HG03064 (cell line): ENCODE measurements around the gene UBE2O.
"Not testable (repeated sequence)": the region's sequence is repeated elsewhere in the genome, so short reads cannot be mapped to it uniquely, and the experiment has no call there.

Experiments used
- ATAC-seq: cut with Tn5 transposase; IDR thresholded peaks from one replicate; pipeline ENCODE4 v1.9.1; 2021; ENCODE audit warnings: low read depth; ENCODE audit not compliant: unreplicated experiment

Gene UBE2O

DNA sequence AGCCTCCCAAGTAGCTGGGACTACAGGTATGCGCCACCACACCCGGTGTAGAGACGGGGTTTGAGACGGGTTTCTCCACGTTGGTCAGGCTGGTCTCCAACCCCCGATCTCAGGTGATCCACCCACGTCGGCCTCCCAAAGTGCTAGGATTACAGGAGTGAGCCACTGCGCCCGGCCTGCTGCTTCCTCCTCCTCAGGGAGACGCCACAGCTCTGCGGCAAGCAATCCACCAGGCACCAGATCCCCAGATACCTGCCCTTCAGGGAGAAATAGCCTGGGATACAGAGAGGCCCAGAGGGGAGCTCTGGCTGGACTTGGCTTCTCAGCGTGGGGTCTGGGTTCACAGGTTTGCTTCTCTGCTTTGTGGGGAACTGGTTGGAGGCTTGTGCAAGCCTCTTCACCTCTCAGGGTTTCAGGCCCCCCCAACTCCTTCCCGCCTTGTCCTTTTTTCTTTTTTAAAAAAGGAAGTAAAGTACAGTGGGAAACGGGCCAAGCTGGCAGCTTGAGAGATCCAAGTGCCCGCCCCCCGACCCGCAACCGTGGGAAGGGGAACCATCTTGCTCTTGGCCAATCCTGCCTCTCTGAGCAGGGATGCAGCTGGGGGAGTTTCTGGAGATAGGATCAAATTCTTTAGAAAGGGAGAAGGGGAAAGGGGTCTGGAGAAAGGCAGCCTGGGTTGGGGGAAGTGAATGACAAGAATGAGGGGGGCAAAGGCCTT lies 71.2 kb downstream of the UBE2O start:
- ATAC-seq = no peak

DNA sequence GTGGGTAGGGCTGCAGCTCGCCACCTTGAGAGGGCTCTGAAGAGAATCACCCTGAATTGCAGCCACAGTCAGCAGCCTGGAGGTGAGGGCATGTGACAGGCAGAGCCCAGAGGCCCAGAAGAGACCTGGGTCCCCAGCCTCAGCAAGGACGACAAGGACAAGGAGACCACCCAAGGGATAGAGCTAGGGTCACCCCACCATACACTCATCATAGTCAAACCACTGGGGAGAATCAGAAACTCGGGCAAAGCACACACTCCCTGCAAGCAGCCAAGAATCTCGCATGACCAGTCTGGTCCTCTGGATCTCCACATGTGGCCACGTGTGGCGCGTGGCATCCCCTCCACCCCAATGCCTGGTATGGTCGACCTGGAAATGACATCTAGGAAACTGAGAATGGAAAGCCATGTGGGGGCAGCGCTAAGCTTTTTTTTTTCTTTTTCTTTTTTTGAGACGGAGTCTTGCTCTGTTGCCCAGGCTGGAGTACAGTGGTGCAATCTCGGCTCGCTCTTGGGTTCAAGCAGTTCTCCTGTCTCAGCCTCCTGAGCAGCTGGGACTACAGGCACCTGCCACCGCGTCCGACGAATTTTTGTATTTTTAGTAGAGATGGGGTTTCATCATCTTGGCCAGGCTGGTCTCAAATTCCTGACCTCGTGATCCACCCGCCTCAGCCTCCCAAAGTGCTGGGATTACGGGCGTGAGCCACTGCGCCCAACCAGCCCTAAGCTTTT lies 73.1 kb downstream of the UBE2O start:
- ATAC-seq = no peak

DNA sequence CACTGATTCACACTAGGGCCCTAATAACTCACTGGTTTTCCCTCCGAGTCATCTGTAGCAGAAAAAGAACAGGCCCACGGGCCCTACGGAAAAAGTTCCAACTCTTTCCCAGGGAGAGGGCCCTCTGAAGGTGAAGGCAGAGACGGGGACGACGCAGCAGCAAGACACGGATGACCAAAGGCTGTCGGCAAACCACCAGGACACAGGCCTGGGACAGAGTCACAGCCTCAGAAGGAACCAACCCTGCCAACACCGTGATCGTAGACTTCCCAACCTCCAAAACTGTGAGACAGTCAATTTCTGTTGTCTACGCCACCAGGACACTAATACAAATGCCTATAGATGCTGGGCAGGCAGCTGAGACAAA lies 73.7 kb downstream of the UBE2O start:
- no peak for ATAC-seq

DNA sequence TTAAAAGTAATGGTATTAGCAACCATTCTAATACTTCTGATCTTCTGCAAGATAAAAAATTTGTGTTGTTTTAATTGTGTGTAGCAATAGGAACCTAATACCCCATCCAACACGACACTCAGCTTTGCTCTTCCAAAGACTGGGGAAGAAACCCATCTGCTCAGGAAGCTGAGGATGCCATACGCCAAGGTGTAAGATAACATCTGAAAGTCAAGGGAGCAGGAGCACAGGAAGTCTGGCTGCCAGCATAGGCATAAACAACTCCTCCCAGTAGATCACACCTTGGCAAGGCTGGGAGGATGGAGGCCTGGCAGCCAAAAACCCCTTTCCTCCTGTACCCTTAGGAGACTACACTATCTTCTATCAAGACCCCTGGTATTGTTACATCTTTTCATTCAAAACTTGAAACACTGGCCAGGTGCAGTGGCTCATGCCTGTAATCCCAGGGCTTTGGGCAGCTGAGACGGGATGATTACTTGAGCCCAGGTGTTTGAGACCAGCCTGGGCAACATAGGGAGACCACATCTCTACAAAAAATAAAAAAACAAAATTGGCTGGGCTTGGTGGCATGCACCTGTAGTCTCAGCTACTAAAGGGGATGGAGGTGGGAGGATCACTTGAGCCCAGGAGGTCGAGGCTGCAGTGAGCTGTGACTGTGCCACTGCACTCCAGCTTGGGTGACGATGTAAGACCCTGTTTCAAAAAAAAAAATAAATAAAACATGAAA lies 74.2 kb downstream of the UBE2O start:
- no peak for ATAC-seq

DNA sequence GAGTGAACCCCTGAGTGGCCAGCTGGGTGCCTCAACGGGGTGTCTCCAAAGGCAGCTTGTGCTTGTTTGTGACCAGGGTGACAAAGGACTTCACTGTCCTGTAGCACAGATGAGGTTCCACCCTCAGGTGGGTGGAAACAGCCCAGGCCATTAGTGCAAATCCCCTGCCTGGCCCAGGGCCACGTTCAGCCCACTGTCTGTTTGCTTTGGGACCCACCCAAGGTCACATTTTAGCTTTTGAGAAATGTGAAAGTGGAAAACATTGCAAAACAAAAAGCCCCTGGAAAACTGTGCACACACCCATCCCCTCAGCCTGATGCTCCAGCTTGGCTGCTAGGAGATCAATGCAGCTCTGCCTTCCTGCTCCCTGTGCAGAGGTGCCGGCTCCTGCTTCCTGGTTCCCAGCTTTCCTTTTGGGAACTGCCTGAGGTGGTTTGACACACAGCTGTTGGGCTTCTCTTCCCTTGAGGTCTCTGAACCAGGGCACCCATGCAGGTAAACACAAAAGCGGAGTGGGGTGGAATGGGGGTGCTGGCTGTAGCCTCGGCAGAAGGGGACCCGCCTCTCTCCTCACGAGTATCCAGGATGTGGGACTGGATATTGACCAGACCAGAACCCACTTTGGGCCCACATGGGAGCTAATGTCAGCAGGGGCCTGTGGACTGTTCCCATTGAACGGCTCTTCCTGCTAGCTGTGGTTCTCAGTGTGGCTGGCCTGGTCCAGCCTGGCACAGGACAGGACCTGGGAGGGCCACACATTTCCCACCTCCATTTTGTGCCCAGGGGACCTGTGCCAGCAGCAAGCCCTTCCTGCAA lies 76.4 kb downstream of the UBE2O start:
- no peak for ATAC-seq

DNA sequence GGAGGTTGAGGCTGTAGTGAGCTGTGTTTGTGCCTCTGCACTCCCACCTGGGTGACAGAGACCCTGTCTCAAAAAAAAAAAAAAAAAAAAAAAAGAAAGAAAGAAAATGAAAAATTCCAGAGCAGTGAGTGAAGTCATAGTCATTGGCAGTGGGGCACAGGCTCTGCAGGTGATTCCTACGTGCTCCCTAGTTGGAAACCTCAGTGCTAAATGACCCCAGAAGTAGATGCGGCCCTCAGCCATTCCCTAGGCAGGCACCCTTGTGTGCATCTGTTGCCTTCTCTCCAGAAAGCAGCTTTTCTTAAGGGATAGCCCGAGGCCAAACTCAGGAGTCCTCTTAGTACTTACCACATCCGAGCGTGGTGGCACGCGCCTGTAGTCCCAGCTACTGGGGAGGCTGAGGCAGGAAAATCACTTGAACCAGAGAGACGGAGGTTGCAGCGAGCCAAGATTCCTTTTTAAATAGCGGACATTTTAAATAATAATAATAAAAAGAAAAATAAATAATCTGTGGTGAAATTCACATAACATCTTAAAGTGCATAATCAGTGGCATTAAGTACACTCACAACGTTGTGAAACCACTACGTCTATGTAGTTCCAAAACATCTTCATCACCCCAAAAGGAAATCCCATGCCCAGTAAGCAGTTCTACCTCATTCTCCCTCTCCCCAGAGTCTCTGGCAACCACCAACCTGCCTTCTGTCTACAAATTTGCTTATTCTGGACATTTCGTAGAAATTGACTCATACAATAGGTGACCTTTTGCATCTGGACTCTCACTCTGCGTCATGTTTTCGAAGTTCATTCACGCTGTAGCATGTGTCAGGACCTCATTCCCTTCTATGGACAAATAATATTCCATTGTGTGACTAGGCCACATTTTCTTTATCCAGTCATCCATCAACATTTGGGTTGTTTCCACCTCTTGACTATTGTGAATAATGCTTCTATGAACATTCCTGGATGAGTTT lies 81.0 kb downstream of the UBE2O start:
- no peak for ATAC-seq

- no peak for ATAC-seq
Measured at GRCh38 chr17:76370261-76370993, 82.5 kb downstream of the UBE2O start.

GRCh38 chr17:76369804-76370203 lies 83.1 kb downstream of the UBE2O start:
- ATAC-seq = no peak

GRCh38 chr17:76369379-76369778 lies 83.6 kb downstream of the UBE2O start:
- no peak for ATAC-seq

GRCh38 chr17:76368545-76368944 lies 84.4 kb downstream of the UBE2O start:
- no peak for ATAC-seq

GRCh38 chr17:76367642-76368041 lies 85.3 kb downstream of the UBE2O start:
- ATAC-seq = no peak

- no peak for ATAC-seq
Measured at GRCh38 chr17:76366247-76366646, 86.7 kb downstream of the UBE2O start.

GRCh38 chr17:76365256-76365903 lies 87.6 kb downstream of the UBE2O start:
- ATAC-seq = no peak

DNA sequence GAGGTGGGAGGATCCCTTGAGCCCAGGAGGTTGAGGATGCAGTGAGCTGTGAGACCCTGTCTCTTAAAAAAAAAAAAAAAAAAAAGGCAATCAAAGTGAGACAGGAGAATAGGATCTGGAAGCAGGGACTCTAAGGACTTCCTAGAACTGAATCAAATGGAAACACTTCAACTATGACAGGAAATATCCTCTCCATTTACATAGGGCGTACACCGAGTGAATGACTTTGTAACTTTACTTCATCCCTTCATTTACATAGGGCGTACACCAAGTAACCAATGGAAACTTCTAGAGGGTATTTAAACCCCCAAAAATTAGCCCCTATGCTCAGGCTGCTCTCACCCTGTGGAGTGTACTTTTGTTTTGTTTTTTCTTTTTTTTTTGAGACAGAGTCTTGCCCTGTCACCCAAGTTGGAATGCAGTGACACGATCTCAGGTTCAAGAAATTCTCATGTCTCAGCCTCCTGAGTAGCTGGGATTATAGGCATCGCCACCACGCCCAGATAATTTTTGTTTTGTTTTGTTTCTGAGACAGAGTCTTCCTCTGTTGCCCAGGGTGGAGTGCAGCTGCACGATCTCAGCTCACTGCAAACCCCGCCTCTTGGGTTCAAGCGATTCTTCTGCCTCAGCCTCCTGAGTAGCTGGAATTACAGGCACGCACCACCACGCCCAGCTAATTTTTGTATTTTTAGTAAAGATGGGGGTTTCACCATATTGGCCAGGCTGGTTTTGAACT lies 89.7 kb downstream of the UBE2O start:
- no peak for ATAC-seq

- no peak for ATAC-seq
Measured at GRCh38 chr17:76360461-76360860, 92.5 kb downstream of the UBE2O start.

DNA sequence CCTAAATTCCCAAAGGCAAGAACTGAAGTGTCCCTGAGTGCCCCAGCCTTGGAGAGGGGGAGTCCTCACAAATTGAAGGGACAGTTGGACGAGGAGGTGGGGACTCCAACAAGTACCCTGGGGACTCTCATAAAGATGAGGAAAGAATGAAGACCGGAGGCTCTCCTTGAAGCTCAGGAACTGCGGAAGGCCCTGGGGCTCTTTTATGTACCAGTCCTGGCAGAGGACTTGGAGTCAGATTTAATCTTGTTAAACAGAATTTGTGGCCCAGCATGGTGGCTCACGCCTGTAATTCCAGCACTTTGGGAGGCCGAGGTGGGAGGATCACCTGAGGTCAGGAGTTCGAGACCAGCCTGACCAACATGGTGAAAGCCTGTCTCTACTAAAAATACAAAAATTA lies 93.2 kb downstream of the UBE2O start:
- not testable (repeated sequence) for ATAC-seq

- ATAC-seq = no peak
Measured at GRCh38 chr17:76359375-76359774, 93.6 kb downstream of the UBE2O start.
